Measurements from ENCODE around the gene SLCO2A1.

SLCO2A1 gene

DNA sequence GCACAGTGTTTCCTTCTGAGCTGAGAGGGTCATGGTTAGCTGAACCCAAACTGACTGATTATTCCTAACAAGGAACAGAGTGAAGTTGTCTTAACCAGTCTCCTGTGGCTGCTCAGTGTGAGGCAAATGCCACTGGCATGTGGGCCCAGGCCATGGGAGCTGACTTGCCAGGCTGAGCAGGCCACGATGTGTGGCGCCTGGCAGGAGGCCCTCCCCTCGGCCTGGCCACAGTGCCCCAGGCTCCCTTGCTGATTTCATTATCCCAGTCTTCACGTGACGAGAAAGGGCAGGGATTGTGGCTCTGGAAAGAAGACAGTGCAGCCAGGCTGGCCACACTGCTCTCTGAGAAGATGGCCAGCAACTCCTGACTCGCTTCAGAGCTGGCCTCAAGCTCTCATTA is 58.8 kb downstream of the SLCO2A1 start:
- no peak overlapping the region for H3K27ac ChIP-seq
- DNase-seq (ENCODE audit: low spot score) = no peak
- TF ChIP-seq, protein P1, sequence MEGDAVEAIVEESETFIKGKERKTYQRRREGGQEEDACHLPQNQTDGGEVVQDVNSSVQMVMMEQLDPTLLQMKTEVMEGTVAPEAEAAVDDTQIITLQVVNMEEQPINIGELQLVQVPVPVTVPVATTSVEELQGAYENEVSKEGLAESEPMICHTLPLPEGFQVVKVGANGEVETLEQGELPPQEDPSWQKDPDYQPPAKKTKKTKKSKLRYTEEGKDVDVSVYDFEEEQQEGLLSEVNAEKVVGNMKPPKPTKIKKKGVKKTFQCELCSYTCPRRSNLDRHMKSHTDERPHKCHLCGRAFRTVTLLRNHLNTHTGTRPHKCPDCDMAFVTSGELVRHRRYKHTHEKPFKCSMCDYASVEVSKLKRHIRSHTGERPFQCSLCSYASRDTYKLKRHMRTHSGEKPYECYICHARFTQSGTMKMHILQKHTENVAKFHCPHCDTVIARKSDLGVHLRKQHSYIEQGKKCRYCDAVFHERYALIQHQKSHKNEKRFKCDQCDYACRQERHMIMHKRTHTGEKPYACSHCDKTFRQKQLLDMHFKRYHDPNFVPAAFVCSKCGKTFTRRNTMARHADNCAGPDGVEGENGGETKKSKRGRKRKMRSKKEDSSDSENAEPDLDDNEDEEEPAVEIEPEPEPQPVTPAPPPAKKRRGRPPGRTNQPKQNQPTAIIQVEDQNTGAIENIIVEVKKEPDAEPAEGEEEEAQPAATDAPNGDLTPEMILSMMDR (IDR thresholded peaks at IDR 0.05) = no peak

DNA sequence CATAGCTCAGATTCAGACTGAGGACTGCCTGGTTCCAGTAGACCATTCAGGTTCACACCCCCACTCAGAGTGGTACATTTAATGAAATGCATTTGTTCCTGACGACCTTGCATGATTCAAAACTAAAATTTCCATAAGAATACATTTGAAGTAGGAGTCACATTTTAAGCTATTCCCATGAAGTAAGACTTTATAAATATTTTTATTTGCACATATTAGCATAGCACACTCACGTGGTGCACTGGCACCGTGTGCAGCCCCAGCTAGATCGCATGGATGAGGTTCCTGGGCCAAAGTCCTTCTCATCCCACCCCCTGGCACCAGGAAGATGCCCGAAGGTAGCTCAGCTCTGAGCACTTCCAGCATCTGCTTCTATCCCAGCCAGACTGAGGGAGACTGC is 59.4 kb downstream of the SLCO2A1 start:
- H3K4me3 ChIP-seq = no peak overlapping the region
- no peak overlapping the region for H3K27ac ChIP-seq
- TF ChIP-seq, protein P1 (IDR thresholded peaks at IDR 0.05) = no peak
- DNase-seq (ENCODE audit: low spot score) = no peak

More for the DNA sequence above, 58.8 kb downstream of the SLCO2A1 start:
- no peak overlapping the region for H3K4me3 ChIP-seq

DNA sequence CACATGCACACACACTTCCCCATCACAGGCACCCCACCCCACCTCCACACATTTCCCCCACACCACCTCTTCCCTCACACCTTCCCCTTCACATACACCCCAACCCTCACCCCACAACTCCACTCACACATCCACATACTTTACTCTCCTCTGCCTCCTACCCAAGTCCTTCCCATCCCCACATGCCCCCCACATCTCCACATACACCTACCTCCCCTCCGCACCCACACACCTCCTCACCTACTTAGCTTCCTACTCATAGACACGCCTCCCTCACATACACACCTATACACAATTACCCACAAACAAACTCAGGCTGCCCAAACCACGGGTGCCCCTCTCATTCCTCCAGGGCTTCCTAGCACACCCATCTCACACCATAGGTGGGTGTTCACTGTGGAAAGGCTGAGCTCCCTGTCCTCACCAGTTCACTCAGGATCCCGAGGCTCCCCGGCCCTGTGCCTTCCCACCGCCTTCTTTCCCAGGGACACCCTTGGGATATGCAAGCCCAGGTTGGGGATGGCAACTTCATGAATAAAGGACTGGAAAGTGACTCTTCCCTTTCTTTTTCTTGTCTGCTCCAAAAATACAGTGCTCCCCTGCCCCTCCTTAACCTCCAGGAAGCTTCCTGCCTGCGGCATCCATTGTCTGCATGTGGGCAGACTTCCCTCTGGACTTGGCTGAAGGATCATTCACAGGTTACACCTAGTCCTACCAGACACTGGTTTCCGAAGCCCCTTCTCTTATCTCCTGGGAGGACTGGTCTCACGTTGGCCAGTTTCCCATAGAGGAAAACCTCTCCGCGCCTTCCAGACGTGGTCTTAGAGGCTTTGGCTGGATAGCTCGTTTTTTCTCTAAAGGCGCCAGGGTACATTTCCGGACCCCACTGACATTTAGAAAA is 61.5 kb downstream of the SLCO2A1 start:
- Histone ChIP-seq H3K27ac (no peak overlapping the region), H3K4me3 (no peak overlapping the region)
- no peak for DNase-seq (ENCODE audit: low spot score)
- TF ChIP-seq, protein P1 (IDR thresholded peaks at IDR 0.05) = no peak

DNA sequence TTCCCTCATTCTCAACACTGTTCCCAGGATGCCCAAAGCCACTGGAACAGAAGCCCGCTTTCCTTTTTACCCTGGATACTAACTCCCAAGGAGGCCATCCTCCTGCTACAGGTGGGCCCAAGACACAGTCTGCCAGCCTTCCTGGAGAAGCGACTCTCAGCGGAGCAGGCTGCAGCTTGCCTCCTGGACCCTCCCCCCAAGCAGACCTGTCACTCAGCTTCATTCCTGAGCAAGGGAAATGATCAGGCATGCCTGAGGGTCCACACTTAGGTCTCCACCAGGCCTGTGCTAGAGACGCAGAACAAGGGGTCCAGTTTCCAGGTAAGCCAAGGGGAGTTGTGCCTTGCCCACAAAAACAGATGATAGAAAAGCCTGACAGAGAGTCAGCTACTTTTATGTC is 62.8 kb downstream of the SLCO2A1 start:
- TF ChIP-seq, protein P1 (IDR thresholded peaks at IDR 0.05) = no peak
- DNase-seq (ENCODE audit: low spot score) = no peak
- H3K4me3 ChIP-seq = no peak overlapping the region
- no peak overlapping the region for H3K27ac ChIP-seq

DNA sequence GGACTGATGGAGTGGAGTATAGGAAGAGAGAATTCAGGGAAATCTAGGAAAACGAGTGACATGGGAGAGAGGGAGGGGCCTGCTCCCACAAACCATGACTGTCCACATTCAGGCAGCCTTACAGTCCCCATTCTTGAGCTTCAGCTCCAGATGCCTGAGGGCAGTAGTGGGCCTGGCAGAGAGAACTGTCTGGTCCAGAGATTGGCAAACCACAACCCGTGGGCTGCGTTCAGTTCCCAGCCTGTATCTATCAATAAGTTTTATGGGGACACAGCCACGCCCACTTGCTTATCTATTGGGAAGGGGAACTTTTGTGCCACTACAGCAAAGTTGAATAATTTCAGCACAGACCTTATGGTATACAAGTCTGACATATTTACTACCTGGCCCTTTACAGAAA is 63.8 kb downstream of the SLCO2A1 start:
- no peak for DNase-seq (ENCODE audit: low spot score)
- TF ChIP-seq, protein P1 (IDR thresholded peaks at IDR 0.05) = no peak
- no peak overlapping the region for H3K27ac ChIP-seq
- no peak overlapping the region for H3K4me3 ChIP-seq

DNA sequence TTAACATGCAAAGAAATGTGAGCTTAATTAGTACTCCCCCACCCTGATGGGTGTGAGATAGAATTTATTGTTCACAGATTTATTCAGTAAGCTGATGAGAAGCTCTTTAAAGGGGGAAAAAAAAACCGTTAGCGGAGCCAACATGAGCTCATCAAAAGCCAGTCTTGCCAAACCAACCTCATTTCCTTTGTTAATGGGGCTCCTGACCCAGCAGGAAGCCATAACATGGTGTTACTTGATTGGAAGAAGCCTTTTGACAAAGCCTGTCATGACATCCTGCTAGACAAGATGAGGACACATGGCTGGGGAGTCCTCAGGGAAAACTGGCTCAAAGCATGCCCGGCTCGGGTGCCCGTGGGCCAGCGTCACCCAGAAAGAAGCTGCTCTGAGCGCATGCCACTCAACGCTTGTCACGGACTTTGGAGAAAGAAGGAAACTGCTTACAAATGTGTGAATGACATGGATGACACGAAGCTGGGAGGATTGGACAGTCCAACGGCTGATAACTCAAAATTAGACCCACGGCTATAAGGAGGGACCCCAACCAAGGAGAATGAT is 64.6 kb downstream of the SLCO2A1 start:
- TF ChIP-seq, protein P1 (IDR thresholded peaks at IDR 0.05) = no peak

DNA sequence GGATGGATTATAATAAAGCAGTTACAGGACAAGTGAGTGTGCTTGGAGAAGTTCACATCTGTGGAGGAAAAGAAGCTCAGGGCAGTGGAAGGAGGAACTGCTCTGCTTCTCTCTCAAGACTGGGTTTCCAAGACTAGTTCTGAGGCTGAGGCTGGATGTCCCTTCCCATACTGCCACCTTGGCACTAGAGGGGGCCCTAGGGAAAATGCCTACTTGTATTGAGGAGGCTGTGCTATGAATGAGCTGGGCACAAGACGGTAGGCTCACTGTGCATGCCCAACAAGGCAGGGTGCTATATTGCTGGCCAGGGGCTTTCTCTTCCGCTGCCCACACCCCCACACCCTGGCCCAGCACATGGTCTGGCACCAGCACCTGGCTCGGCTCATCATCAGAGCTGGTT is 65.2 kb downstream of the SLCO2A1 start:
- TF ChIP-seq, protein P1 (IDR thresholded peaks at IDR 0.05) = no peak
- no peak for DNase-seq (ENCODE audit: low spot score)
- Histone ChIP-seq H3K4me3 (no peak overlapping the region), H3K27ac (no peak overlapping the region)

More for the DNA sequence above, 64.6 kb downstream of the SLCO2A1 start:
- DNase-seq (ENCODE audit: low spot score) = no peak
- Histone ChIP-seq H3K4me3 (no peak overlapping the region), H3K27ac (no peak overlapping the region)
